Panc1 (cell line): ENCODE measurements around the gene LASP1. TPM values are rescaled to one million over a fixed set of nuclear protein-coding genes. Genes with fewer than 3 reads are reported as not detected.

Experiments used
- ATAC-seq: fragments of 200-7000 bp; cut with Tn5 transposase; 2 replicates; pipeline ENCODE4 v1.9.1; 2020; ENCODE audit warnings: mild to moderate bottlenecking, moderate library complexity
- BruUV-seq: library from RNA; stranded (reverse); fragments of 400-500 nt; replicated peaks from 2 replicates; lab custom pipeline; 2021; lab: Mats Ljungman, UMichigan
- CTCF ChIA-PET: fragments of 300-600 bp; sonication (Branson Sonifier 250); formaldehyde crosslinking; loops from one replicate; lab custom pipeline; 2022; ENCODE audit warnings: antibody characterized with exemption; lab: Charles Lee
- POLR2A ChIA-PET: fragments of 300-600 bp; sonication (Branson Sonifier 250); formaldehyde crosslinking; loops from one replicate; lab custom pipeline; 2022; ENCODE audit warnings: antibody characterized with exemption; lab: Charles Lee
- DNase-seq: peaks from one replicate; pipeline ENCODE4 v3.0.0-alpha.2; 2010; ENCODE audit warnings: low read depth, low spot score
- H3K27ac ChIP-seq: 2 replicates; pipeline ENCODE4 v1.5.1; 2011; ENCODE audit warnings: mild to moderate bottlenecking, low read length, inconsistent platforms
- H3K27me3 ChIP-seq: fragments of 200-500 bp; sonication (Bioruptor generic); 2 replicates; pipeline ENCODE4 v1.6.0; 2014; ENCODE audit warnings: low read length, inconsistent platforms; ENCODE audit not compliant: control insufficient read depth, insufficient read depth
- H3K36me3 ChIP-seq: fragments of 200-500 bp; sonication (Bioruptor generic); 2 replicates; pipeline ENCODE4 v1.5.1; 2014; ENCODE audit warnings: inconsistent platforms, mild to moderate bottlenecking, low read length, moderate library complexity; ENCODE audit not compliant: control insufficient read depth, insufficient read depth
- H3K4me1 ChIP-seq: 2 replicates; pipeline ENCODE4 v1.5.1; 2011; ENCODE audit warnings: inconsistent platforms, mild to moderate bottlenecking, low read length, moderate library complexity; ENCODE audit not compliant: control insufficient read depth, insufficient read depth
- H3K4me3 ChIP-seq, 2 experiments: 2 replicates each; pipeline ENCODE4 v1.5.1; 2011 to 2012; ENCODE audit warnings: low read depth in 2 of 2, low read length in 2 of 2, mild to moderate bottlenecking in 2 of 2, inconsistent platforms in 1 of 2, moderate library complexity in 1 of 2
- H3K9me3 ChIP-seq: fragments of 200-500 bp; sonication (Bioruptor generic); 2 replicates; pipeline ENCODE4 v1.5.1; 2014; ENCODE audit warnings: low read depth, mild to moderate bottlenecking, inconsistent platforms, low read length, moderate library complexity; ENCODE audit not compliant: control insufficient read depth, insufficient read depth
- POLR2AphosphoS5 ChIP-seq: IDR thresholded peaks from 2 replicates; pipeline ENCODE4 v1.6.1; 2012; ENCODE audit warnings: mild to moderate bottlenecking, low read depth, low read length, moderate library complexity
- SIN3A ChIP-seq: IDR thresholded peaks from 2 replicates; pipeline ENCODE4 v1.6.1; 2012; ENCODE audit warnings: low read depth, mild to moderate bottlenecking, low read length, moderate library complexity, borderline replicate concordance; ENCODE audit not compliant: insufficient read depth
- TCF7L2 ChIP-seq: IDR thresholded peaks from 2 replicates; pipeline ENCODE4 v1.6.1; 2011; ENCODE audit warnings: mild to moderate bottlenecking, low read depth, low read length, inconsistent platforms
- in situ Hi-C: cut with HindIII; loops from 2 replicates; pipeline ENCODE4 v1.10.0; 2016; ENCODE audit warnings: low sequenced_read_pairs, low pct_unique_long_range_greater_than_20kb
- intact Hi-C: fragments of 100-400 bp; cut with micrococcal nuclease; formaldehyde crosslinking; loops from one replicate; pipeline ENCODE4 v1.10.0; 2022; ENCODE audit not compliant: unreplicated experiment
- total RNA-seq: library from RNA; stranded (reverse); gene quantifications from one replicate; pipeline ENCODE4 v1.2.1, GENCODE V29; 2021; ENCODE audit not compliant: unreplicated experiment
- TF ChIP-seq, protein P1 (sequence below), 2 experiments: IDR thresholded peaks; 2 replicates each; pipeline ENCODE4 v1.6.1; 2011 to 2012; ENCODE audit warnings: low read depth in 2 of 2, control low read depth in 1 of 2, low read length in 1 of 2, mild to moderate bottlenecking in 1 of 2, moderate library complexity in 1 of 2; ENCODE audit not compliant: insufficient read depth in 1 of 2
- TF ChIP-seq, protein P2 (sequence below): fragments of 450-650 bp; IDR thresholded peaks from 2 replicates; pipeline ENCODE4 v1.5.1; 2017; ENCODE audit warnings: mild to moderate bottlenecking

The LASP1 gene
- total RNA-seq, 1 experiment from 2014 or later: 112 TPM

DNA sequence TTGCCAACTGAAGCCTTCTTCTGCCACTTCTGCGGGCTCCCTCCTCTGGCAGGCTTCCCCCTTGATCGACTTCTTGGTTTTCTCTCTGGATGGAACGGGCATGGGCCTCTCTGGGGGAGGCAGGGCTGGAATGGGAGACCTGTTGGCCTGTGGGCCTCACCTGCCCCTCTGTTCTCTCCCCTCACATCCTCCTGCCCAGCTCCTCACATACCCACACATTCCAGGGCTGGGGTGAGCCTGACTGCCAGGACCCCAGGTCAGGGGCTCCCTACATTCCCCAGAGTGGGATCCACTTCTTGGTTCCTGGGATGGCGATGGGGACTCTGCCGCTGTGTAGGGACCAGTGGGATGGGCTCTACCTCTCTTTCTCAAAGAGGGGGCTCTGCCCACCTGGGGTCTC, 49.1 kb downstream of the LASP1 start:
- DNase-seq (no peak), ATAC-seq (no peak)
- Histone ChIP-seq H3K36me3 (no peaks in the 10 kb centered on the region), H3K27ac (no peak overlapping the region), H3K27me3 (no peaks in the 10 kb centered on the region), H3K4me1 (no peaks in the 10 kb centered on the region), H3K4me3 (no peak overlapping the region), H3K9me3 (no peaks in the 10 kb centered on the region)
- intact Hi-C loops: no loop called here
- ChIA-PET POLR2A (no interaction called here), CTCF (no interaction called here)
- in situ Hi-C loops: no loop called here
- no TSS peak for BruUV-seq
- TF ChIP-seq POLR2AphosphoS5 (no peak), SIN3A (no peak), TCF7L2 (no peak)
- TF ChIP-seq, protein P1, sequence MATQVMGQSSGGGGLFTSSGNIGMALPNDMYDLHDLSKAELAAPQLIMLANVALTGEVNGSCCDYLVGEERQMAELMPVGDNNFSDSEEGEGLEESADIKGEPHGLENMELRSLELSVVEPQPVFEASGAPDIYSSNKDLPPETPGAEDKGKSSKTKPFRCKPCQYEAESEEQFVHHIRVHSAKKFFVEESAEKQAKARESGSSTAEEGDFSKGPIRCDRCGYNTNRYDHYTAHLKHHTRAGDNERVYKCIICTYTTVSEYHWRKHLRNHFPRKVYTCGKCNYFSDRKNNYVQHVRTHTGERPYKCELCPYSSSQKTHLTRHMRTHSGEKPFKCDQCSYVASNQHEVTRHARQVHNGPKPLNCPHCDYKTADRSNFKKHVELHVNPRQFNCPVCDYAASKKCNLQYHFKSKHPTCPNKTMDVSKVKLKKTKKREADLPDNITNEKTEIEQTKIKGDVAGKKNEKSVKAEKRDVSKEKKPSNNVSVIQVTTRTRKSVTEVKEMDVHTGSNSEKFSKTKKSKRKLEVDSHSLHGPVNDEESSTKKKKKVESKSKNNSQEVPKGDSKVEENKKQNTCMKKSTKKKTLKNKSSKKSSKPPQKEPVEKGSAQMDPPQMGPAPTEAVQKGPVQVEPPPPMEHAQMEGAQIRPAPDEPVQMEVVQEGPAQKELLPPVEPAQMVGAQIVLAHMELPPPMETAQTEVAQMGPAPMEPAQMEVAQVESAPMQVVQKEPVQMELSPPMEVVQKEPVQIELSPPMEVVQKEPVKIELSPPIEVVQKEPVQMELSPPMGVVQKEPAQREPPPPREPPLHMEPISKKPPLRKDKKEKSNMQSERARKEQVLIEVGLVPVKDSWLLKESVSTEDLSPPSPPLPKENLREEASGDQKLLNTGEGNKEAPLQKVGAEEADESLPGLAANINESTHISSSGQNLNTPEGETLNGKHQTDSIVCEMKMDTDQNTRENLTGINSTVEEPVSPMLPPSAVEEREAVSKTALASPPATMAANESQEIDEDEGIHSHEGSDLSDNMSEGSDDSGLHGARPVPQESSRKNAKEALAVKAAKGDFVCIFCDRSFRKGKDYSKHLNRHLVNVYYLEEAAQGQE (IDR thresholded peaks at IDR 0.05; ENCODE audit: insufficient read depth in 1 of 2, low read depth in 2 of 2, low read length in 1 of 2): no peak
- TF ChIP-seq, protein P2, sequence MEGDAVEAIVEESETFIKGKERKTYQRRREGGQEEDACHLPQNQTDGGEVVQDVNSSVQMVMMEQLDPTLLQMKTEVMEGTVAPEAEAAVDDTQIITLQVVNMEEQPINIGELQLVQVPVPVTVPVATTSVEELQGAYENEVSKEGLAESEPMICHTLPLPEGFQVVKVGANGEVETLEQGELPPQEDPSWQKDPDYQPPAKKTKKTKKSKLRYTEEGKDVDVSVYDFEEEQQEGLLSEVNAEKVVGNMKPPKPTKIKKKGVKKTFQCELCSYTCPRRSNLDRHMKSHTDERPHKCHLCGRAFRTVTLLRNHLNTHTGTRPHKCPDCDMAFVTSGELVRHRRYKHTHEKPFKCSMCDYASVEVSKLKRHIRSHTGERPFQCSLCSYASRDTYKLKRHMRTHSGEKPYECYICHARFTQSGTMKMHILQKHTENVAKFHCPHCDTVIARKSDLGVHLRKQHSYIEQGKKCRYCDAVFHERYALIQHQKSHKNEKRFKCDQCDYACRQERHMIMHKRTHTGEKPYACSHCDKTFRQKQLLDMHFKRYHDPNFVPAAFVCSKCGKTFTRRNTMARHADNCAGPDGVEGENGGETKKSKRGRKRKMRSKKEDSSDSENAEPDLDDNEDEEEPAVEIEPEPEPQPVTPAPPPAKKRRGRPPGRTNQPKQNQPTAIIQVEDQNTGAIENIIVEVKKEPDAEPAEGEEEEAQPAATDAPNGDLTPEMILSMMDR: no peak

DNA sequence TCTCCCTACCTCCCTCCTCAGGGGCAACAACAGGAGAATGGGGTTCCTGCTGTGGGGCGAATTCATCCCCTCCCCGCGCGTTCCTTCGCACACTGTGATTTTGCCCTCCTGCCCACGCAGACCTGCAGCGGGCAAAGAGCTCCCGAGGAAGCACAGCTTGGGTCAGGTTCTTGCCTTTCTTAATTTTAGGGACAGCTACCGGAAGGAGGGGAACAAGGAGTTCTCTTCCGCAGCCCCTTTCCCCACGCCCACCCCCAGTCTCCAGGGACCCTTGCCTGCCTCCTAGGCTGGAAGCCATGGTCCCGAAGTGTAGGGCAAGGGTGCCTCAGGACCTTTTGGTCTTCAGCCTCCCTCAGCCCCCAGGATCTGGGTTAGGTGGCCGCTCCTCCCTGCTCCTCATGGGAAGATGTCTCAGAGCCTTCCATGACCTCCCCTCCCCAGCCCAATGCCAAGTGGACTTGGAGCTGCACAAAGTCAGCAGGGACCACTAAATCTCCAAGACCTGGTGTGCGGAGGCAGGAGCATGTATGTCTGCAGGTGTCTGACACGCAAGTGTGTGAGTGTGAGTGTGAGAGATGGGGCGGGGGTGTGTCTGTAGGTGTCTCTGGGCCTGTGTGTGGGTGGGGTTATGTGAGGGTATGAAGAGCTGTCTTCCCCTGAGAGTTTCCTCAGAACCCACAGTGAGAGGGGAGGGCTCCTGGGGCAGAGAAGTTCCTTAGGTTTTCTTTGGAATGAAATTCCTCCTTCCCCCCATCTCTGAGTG, 49.6 kb downstream of the LASP1 start:
- CTCF ChIA-PET: no interaction called here

More for the DNA sequence above, 49.6 kb downstream of the LASP1 start:
- intact Hi-C loops (no loop called here), in situ Hi-C loops (no loop called here)
- no TSS peak for BruUV-seq
- DNase-seq: no peak
- no peaks in the 10 kb centered on the region for H3K27me3 ChIP-seq
- no peaks in the 10 kb centered on the region for H3K4me1 ChIP-seq
- POLR2A ChIA-PET: interaction anchor here (0.5 kb wide), 1 partner anchor 250 kb away, joined by 6 read pairs; no protein-coding TSS in a partner anchor
- H3K4me3 ChIP-seq: no peak overlapping the region
- H3K36me3 ChIP-seq: no peaks in the 10 kb centered on the region
- no peak overlapping the region for H3K27ac ChIP-seq
- no peak for TF ChIP-seq POLR2AphosphoS5
- no peak for ATAC-seq
- no peaks in the 10 kb centered on the region for H3K9me3 ChIP-seq
